ENCODE data around the gene FIBCD1. TPM values are rescaled to one million over a fixed set of nuclear protein-coding genes. Genes with fewer than 3 reads are reported as not detected.

Gene FIBCD1
- total RNA-seq, 4 donors from 2014 or later: 0.40 to 0.83 (median 0.42) TPM; not detected in 1

- Histone ChIP-seq H3K27ac (replicated peaks in 1 of 4) (peak overlapping the region in 3 of 4 donors; percentile 10 to 63 (median 10)), H3K4me1 (peaks cover 47 to 100% (median 93%) of the 10 kb centered on the region in 4 donors)
- WGBS: 44% methylated on average over 4 of the region's 4 CpGs
Observed at GRCh38 chr9:130866474-130866965, 72.5 kb downstream of the FIBCD1 start.

GRCh38 chr9:130865921-130866320 is 73.1 kb downstream of the FIBCD1 start:
- H3K36me3 ChIP-seq: peaks cover 10 to 52% (median 41%) of the 10 kb centered on the region in 4 donors
- H3K27ac ChIP-seq (replicated peaks in 1 of 4): peak overlapping the region in 3 of 4 donors; percentile 6 to 63 (median 10)
- no peaks in the 10 kb centered on the region for H3K9me3 ChIP-seq
- peaks cover 47 to 100% (median 93%) of the 10 kb centered on the region in 4 donors for H3K4me1 ChIP-seq
- intact Hi-C loops (cut with DNase I): loop anchor here (2.0 to 5.0 kb wide), 2 partner anchors 75 to 181 kb away; no protein-coding TSS in a partner anchor
- TF ChIP-seq EP300 (IDR thresholded peaks at IDR 0.05) (no peak), POLR2AphosphoS5 (IDR thresholded peaks at IDR 0.05) (no peak), POLR2A (IDR thresholded peaks at IDR 0.05; ENCODE audit: low read depth) (no peak)
- TF ChIP-seq, protein P1, sequence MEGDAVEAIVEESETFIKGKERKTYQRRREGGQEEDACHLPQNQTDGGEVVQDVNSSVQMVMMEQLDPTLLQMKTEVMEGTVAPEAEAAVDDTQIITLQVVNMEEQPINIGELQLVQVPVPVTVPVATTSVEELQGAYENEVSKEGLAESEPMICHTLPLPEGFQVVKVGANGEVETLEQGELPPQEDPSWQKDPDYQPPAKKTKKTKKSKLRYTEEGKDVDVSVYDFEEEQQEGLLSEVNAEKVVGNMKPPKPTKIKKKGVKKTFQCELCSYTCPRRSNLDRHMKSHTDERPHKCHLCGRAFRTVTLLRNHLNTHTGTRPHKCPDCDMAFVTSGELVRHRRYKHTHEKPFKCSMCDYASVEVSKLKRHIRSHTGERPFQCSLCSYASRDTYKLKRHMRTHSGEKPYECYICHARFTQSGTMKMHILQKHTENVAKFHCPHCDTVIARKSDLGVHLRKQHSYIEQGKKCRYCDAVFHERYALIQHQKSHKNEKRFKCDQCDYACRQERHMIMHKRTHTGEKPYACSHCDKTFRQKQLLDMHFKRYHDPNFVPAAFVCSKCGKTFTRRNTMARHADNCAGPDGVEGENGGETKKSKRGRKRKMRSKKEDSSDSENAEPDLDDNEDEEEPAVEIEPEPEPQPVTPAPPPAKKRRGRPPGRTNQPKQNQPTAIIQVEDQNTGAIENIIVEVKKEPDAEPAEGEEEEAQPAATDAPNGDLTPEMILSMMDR (IDR thresholded peaks at IDR 0.05): no peak
- WGBS: 97% methylated on average over 3 of the region's 3 CpGs
- no peaks in the 10 kb centered on the region for H3K27me3 ChIP-seq
- DNase-seq (ENCODE audit: extremely low spot score): no peak
- H3K4me3 ChIP-seq: no peak overlapping the region

More at GRCh38 chr9:130866474-130866965, 72.5 kb downstream of the FIBCD1 start:
- H3K36me3 ChIP-seq: peaks cover 10 to 58% (median 44%) of the 10 kb centered on the region in 4 donors
- DNase-seq (ENCODE audit: extremely low spot score): no peak
- no peaks in the 10 kb centered on the region for H3K9me3 ChIP-seq
- intact Hi-C loops (cut with DNase I): loop anchor here (5.0 kb wide), 1 partner anchor 181 kb away; no protein-coding TSS in a partner anchor
- TF ChIP-seq, protein P1 (IDR thresholded peaks at IDR 0.05): peak; percentile 77 to 88 (median 79)
- TF ChIP-seq POLR2A (IDR thresholded peaks at IDR 0.05; ENCODE audit: low read depth) (no peak), POLR2AphosphoS5 (IDR thresholded peaks at IDR 0.05) (peak in 1 of 2 donors; percentile 36)
- H3K4me3 ChIP-seq: no peak overlapping the region
- no peaks in the 10 kb centered on the region for H3K27me3 ChIP-seq

DNA sequence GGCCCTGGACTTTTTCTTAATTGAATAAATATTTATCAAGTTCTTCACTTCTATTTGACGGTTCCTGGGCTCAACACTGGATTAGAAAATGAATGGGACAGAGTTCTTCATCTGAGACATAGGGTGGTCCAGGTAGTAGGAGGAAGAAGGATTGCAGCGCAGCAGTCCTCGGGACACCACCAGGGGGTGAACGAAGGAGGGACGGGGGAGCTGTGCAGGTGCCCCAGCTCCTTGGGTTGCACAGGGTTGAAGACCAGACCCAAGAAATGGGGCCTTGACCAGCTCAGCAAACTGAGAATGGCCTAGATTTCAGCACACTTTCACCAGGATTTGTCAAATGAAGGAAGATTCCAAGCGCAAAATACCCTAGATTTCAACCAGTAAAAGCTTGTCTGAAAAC is 74.5 kb downstream of the FIBCD1 start:
- intact Hi-C loops (cut with DNase I): loop anchor here (2.0 kb wide), 1 partner anchor 76 kb away; no protein-coding TSS in a partner anchor
- TF ChIP-seq POLR2AphosphoS5 (IDR thresholded peaks at IDR 0.05) (no peak), POLR2A (IDR thresholded peaks at IDR 0.05; ENCODE audit: low read depth) (no peak)
- TF ChIP-seq, protein P1 (IDR thresholded peaks at IDR 0.05): peak in 2 of 3 experiments; percentile 3 to 4
- 50% methylated on average over 6 of the region's 6 CpGs for WGBS
- H3K27ac ChIP-seq (replicated peaks in 1 of 4): peak overlapping the region in 2 of 4 donors; percentile 45 to 83
- DNase-seq (ENCODE audit: extremely low spot score): no peak
- peaks cover 49 to 100% (median 93%) of the 10 kb centered on the region in 4 donors for H3K4me1 ChIP-seq
- no peaks in the 10 kb centered on the region for H3K27me3 ChIP-seq
- H3K4me3 ChIP-seq: no peak overlapping the region
- H3K36me3 ChIP-seq: peaks cover 10 to 50% (median 36%) of the 10 kb centered on the region in 4 donors
- H3K9me3 ChIP-seq: no peaks in the 10 kb centered on the region

GRCh38 chr9:130862747-130863146 is 76.3 kb downstream of the FIBCD1 start:
- Histone ChIP-seq H3K4me3 (no peak overlapping the region), H3K27me3 (no peaks in the 10 kb centered on the region), H3K36me3 (peaks cover 10 to 49% (median 34%) of the 10 kb centered on the region in 4 donors), H3K9me3 (no peaks in the 10 kb centered on the region), H3K27ac (replicated peaks in 1 of 4) (peak overlapping the region; percentile 76 to 84 (median 82)), H3K4me1 (peaks cover 54 to 100% (median 94%) of the 10 kb centered on the region in 4 donors)
- intact Hi-C loops (cut with DNase I): loop anchor here (2.0 kb wide), 2 partner anchors 92 to 156 kb away; no protein-coding TSS in a partner anchor
- no peak for DNase-seq (ENCODE audit: extremely low spot score)
- TF ChIP-seq, protein P1 (IDR thresholded peaks at IDR 0.05): no peak
- TF ChIP-seq POLR2A (IDR thresholded peaks at IDR 0.05; ENCODE audit: low read depth): no peak
- no peak for TF ChIP-seq POLR2AphosphoS5 (IDR thresholded peaks at IDR 0.05)
- no peak for TF ChIP-seq EP300 (IDR thresholded peaks at IDR 0.05)
- 82% methylated on average over 18 of the region's 23 CpGs for WGBS
